NCI-H187 (cell line): ENCODE data around the gene GALNT4.
A peak's percentile ranks its signal among the peaks of the same experiment; 100 is the strongest.

Experiments used
- DNase-seq, 2 experiments: peaks; one replicate each; lab custom pipeline; 2025; lab: John Stamatoyannopoulos, UW

The GALNT4 gene

GRCh38 chr12:89524541-89525304 is at the start of gene GALNT4:
Gene GALNT4 (minus strand): TSS chr12:89524796. CDS start chr12:89524549, 247 bp downstream.
- DNase-seq: peak in 1 of 2 experiments; percentile 40

GRCh38 chr12:89573051-89573810 is 48.6 kb upstream of the GALNT4 start:
- DNase-seq: no peak

GRCh38 chr12:89571491-89572195 is 47.0 kb upstream of the GALNT4 start:
- no peak for DNase-seq

- no peak for DNase-seq
Measured at GRCh38 chr12:89568484-89568883, 43.9 kb upstream of the GALNT4 start.

GRCh38 chr12:89567691-89568239 is 43.2 kb upstream of the GALNT4 start:
- no peak for DNase-seq

- no peak for DNase-seq
Measured at GRCh38 chr12:89566615-89567014, 42.0 kb upstream of the GALNT4 start.

GRCh38 chr12:89565002-89565401 is 40.4 kb upstream of the GALNT4 start:
- no peak for DNase-seq

- no peak for DNase-seq
Measured at GRCh38 chr12:89559753-89560152, 35.2 kb upstream of the GALNT4 start.

- no peak for DNase-seq
Measured at GRCh38 chr12:89556976-89557375, 32.4 kb upstream of the GALNT4 start.

GRCh38 chr12:89552376-89552775 is 27.8 kb upstream of the GALNT4 start:
- no peak for DNase-seq

GRCh38 chr12:89551747-89552146 is 27.2 kb upstream of the GALNT4 start:
- DNase-seq: no peak

GRCh38 chr12:89547101-89547500 is 22.5 kb upstream of the GALNT4 start:
- DNase-seq: no peak

- no peak for DNase-seq
Measured at GRCh38 chr12:89546151-89546550, 21.6 kb upstream of the GALNT4 start.

- DNase-seq: no peak
Measured at GRCh38 chr12:89544681-89545184, 20.1 kb upstream of the GALNT4 start.

- DNase-seq: no peak
Measured at GRCh38 chr12:89544022-89544421, 19.4 kb upstream of the GALNT4 start.

- DNase-seq: peak; percentile 24 to 53
Measured at GRCh38 chr12:89542912-89543592, 18.5 kb upstream of the GALNT4 start.

GRCh38 chr12:89542236-89542635 is 17.6 kb upstream of the GALNT4 start:
- DNase-seq: no peak

GRCh38 chr12:89540586-89540985 is 16.0 kb upstream of the GALNT4 start:
- DNase-seq: no peak

- DNase-seq: no peak
Measured at GRCh38 chr12:89539426-89540223, 15.0 kb upstream of the GALNT4 start.

- no peak for DNase-seq
Measured at GRCh38 chr12:89538897-89539296, 14.3 kb upstream of the GALNT4 start.

- no peak for DNase-seq
Measured at GRCh38 chr12:89537389-89537788, 12.8 kb upstream of the GALNT4 start.
